ENCODE measurements around the gene HDDC3. TPM values are rescaled to one million over a fixed set of nuclear protein-coding genes. Genes with fewer than 3 reads are reported as not detected.
A peak's percentile ranks its signal among the peaks of the same experiment; 100 is the strongest.

HDDC3 gene
- total and polyA plus RNA-seq, 9 of the 15 experiments (the other 6 are each of a cell fraction or from before 2014, with no cell fraction given): 14.9 to 55.8 (median 36.9) TPM

- TF ChIP-seq RNF219 (CRISPR knock-in tag; IDR thresholded peaks at IDR 0.05) (no peak), SRSF7 (optimal IDR thresholded peaks at IDR 0.05; ENCODE audit: low read depth, low read length) (no peak), THAP12 (CRISPR knock-in tag; IDR thresholded peaks at IDR 0.05) (peak; percentile 99), ELF2 (CRISPR knock-in tag; IDR thresholded peaks at IDR 0.05) (peak; percentile 8; the same call in 1 of the 2 replicates), ZFP30 (CRISPR knock-in tag; IDR thresholded peaks at IDR 0.05; ENCODE audit: borderline replicate concordance) (no peak; the same call in 1 of the 2 replicates), CBX3 (IDR thresholded peaks at IDR 0.05; ENCODE audit: borderline replicate concordance in 1 of 2, low read length in 2 of 2) (peak in 1 of 2 experiments; percentile 58; a peak in 1 of 3 replicates), ZNF384 (IDR thresholded peaks at IDR 0.05; ENCODE audit: low read depth, low read length) (peak; percentile 16; the same call in 1 of the 2 replicates), SFPQ (IDR thresholded peaks at IDR 0.05; ENCODE audit: low read depth, low read length) (no peak), BRF2 (IDR thresholded peaks at IDR 0.05; ENCODE audit: borderline replicate concordance, insufficient read depth, insufficient read length) (no peak), RHOXF2B (CRISPR knock-in tag; conservative IDR thresholded peaks at IDR 0.05) (0 out of 2 replicates have a peak, but pooled peaks have one; percentile 41), ZNF280B (CRISPR knock-in tag; IDR thresholded peaks at IDR 0.05) (no peak), HOXB6 (CRISPR knock-in tag; IDR thresholded peaks at IDR 0.05; ENCODE audit: borderline replicate concordance) (no peak), FOSL1 (tag; conservative IDR thresholded peaks at IDR 0.05) (no peak), ZNF197 (CRISPR knock-in tag; IDR thresholded peaks at IDR 0.05; ENCODE audit: low read depth) (no peak), USF2 (CRISPR knock-in tag; IDR thresholded peaks at IDR 0.05) (no peak)
Observed at GRCh38 chr15:90931828-90932659, at the start of gene HDDC3 (continued).
